ENCODE data around the gene MKRN2OS. TPM values are rescaled to one million over a fixed set of nuclear protein-coding genes. Genes with fewer than 3 reads are reported as not detected.

MKRN2OS gene
- total RNA-seq, 2 experiments from 2014 or later, result not detected

- ChIA-PET POLR2A (interaction anchor here (0.6 to 1.5 kb wide), 4 partner anchors 13 to 36 kb away, joined by 3 to 4 read pairs (median 3); no protein-coding TSS in a partner anchor), CTCF (ENCODE audit: unreplicated experiment) (no interaction called here)
- no peak overlapping the region for H2AFZ ChIP-seq (ENCODE audit: low read length)
- H3K79me2 ChIP-seq (ENCODE audit: insufficient read depth, low read depth, low read length), result peaks cover 69% of the 10 kb centered on the region
- peak overlapping the region; percentile 90 for H3K4me2 ChIP-seq (ENCODE audit: low read length)
- no peak for DNase-seq (ENCODE audit: low spot score)
- peaks cover 34% of the 10 kb centered on the region for H4K20me1 ChIP-seq (ENCODE audit: insufficient read depth, low read length)
- H3K4me3 ChIP-seq (ENCODE audit: low read depth, low read length, poor library complexity, severe bottlenecking), result no peak overlapping the region
- no TSS peak for BruUV-seq (replicated peaks)
- H3K36me3 ChIP-seq (ENCODE audit: insufficient read depth, low read length), result no peaks in the 10 kb centered on the region
- H3K4me1 ChIP-seq (ENCODE audit: insufficient read depth, low read length, poor library complexity, severe bottlenecking), result peaks cover 47% of the 10 kb centered on the region
- H3K27ac ChIP-seq (ENCODE audit: low read depth, low read length, poor library complexity, severe bottlenecking), result no peak overlapping the region
- TF ChIP-seq EZH2phosphoT487 (IDR thresholded peaks at IDR 0.05; ENCODE audit: borderline replicate concordance, low read depth, low read length), result no peak
- TF ChIP-seq, protein P1, sequence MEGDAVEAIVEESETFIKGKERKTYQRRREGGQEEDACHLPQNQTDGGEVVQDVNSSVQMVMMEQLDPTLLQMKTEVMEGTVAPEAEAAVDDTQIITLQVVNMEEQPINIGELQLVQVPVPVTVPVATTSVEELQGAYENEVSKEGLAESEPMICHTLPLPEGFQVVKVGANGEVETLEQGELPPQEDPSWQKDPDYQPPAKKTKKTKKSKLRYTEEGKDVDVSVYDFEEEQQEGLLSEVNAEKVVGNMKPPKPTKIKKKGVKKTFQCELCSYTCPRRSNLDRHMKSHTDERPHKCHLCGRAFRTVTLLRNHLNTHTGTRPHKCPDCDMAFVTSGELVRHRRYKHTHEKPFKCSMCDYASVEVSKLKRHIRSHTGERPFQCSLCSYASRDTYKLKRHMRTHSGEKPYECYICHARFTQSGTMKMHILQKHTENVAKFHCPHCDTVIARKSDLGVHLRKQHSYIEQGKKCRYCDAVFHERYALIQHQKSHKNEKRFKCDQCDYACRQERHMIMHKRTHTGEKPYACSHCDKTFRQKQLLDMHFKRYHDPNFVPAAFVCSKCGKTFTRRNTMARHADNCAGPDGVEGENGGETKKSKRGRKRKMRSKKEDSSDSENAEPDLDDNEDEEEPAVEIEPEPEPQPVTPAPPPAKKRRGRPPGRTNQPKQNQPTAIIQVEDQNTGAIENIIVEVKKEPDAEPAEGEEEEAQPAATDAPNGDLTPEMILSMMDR (conservative IDR thresholded peaks at IDR 0.05; ENCODE audit: low read length), result no peak
- intact Hi-C loops (cut with micrococcal nuclease; ENCODE audit: unreplicated experiment), result no loop called here
- no peaks in the 10 kb centered on the region for H3K9me2 ChIP-seq (ENCODE audit: insufficient read depth, low read length)
- H3K9me3 ChIP-seq (ENCODE audit: low read length), result no peaks in the 10 kb centered on the region
Observed at GRCh38 chr3:12559520-12559919, 14.2 kb upstream of the MKRN2OS start.

DNA sequence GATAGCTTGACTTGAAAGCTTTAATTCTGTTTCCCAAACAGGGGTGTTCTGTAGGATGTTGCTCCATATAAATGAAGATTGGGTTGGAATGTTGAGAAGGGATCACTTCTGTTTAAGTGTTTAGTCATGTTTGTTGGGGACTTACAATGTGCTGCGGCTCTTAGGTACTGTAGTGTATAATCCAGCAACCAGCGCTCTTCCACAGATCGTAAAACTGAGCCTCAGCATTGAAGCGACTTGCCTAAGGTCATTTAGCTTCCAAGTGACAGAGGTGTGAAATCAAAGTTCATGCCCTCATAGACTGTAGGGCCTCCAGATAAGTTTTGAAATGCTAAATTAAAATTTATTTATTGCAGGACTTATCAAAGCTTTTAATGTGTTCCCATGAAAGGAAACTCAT, 13.4 kb upstream of the MKRN2OS start:
- H3K4me1 ChIP-seq (ENCODE audit: insufficient read depth, low read length, poor library complexity, severe bottlenecking), result peaks cover 47% of the 10 kb centered on the region

More for the DNA sequence above, 13.4 kb upstream of the MKRN2OS start:
- TF ChIP-seq, protein P1 (conservative IDR thresholded peaks at IDR 0.05; ENCODE audit: low read length), result no peak
- TF ChIP-seq EZH2phosphoT487 (IDR thresholded peaks at IDR 0.05; ENCODE audit: borderline replicate concordance, low read depth, low read length), result no peak
- Histone ChIP-seq H3K9me2 (ENCODE audit: insufficient read depth, low read length) (no peaks in the 10 kb centered on the region), H4K20me1 (ENCODE audit: insufficient read depth, low read length) (peaks cover 34% of the 10 kb centered on the region), H3K4me3 (ENCODE audit: low read depth, low read length, poor library complexity, severe bottlenecking) (peak overlapping the region; percentile 89), H3K4me2 (ENCODE audit: low read length) (peak overlapping the region; percentile 90), H3K9me3 (ENCODE audit: low read length) (no peaks in the 10 kb centered on the region), H3K79me2 (ENCODE audit: insufficient read depth, low read depth, low read length) (peaks cover 63% of the 10 kb centered on the region), H3K36me3 (ENCODE audit: insufficient read depth, low read length) (no peaks in the 10 kb centered on the region), H2AFZ (ENCODE audit: low read length) (no peak overlapping the region), H3K27ac (ENCODE audit: low read depth, low read length, poor library complexity, severe bottlenecking) (no peak overlapping the region)
- intact Hi-C loops (cut with micrococcal nuclease; ENCODE audit: unreplicated experiment), result no loop called here
- CTCF ChIA-PET (ENCODE audit: unreplicated experiment), result interaction anchor here (0.7 kb wide), 1 partner anchor 285 kb away, joined by 3 read pairs; no protein-coding TSS in a partner anchor
- POLR2A ChIA-PET, result interaction anchor here (0.6 to 1.7 kb wide), 6 partner anchors 8 to 89 kb away, joined by 3 to 5 read pairs (median 4); partner anchors contain the start of gene TSEN2
- TSS peak; percentile 58 for BruUV-seq (replicated peaks)
- DNase-seq (ENCODE audit: low spot score), result no peak

All from OCI-LY7 (cell line).